H1 (cell line): ENCODE measurements around the gene HES5. TPM values are rescaled to one million over a fixed set of nuclear protein-coding genes. Genes with fewer than 3 reads are reported as not detected.

Experiments
- CTCF ChIA-PET: fragments of 300-600 bp; sonication (Branson Sonifier 250); formaldehyde crosslinking; loops from one replicate; lab custom pipeline; 2021; ENCODE audit not compliant: partially characterized antibody; lab: Charles Lee
- POLR2A ChIA-PET: fragments of 300-600 bp; sonication (Branson Sonifier 250); formaldehyde crosslinking; loops from one replicate; lab custom pipeline; 2021; ENCODE audit warnings: inconsistent platforms; ENCODE audit not compliant: partially characterized antibody; lab: Charles Lee
- DNase-seq, 2 experiments: peaks; one replicate each; pipeline versions ENCODE4 v3.0.0 to v3.0.0-alpha.2; 2010 to 2022; ENCODE audit warnings: low spot score in 2 of 2, low read depth in 1 of 2, mixed read lengths in 1 of 2
- FAIRE-seq: peaks from 2 replicates; lab custom pipeline; 2011; peaks lifted over from hg19 to GRCh38; lab: Jason Lieb, UNC
- H2AFZ ChIP-seq: 2 replicates; pipeline ENCODE4 v1.8.1; 2012; ENCODE audit warnings: low read length, inconsistent platforms
- H2AK5ac ChIP-seq: 2 replicates; pipeline ENCODE4 v1.6.1; 2013; ENCODE audit warnings: low read depth, low read length
- H2BK120ac ChIP-seq: replicated peaks from 2 replicates; pipeline ENCODE3; 2013; ENCODE audit warnings: low read depth, low read length, inconsistent platforms
- H2BK12ac ChIP-seq: 2 replicates; pipeline ENCODE4 v1.6.1; 2013; ENCODE audit warnings: low read depth, low read length
- H2BK15ac ChIP-seq: 2 replicates; pipeline ENCODE4 v1.6.1; 2013; ENCODE audit warnings: low read length
- H2BK20ac ChIP-seq: 2 replicates; pipeline ENCODE4 v1.6.1; 2013; ENCODE audit warnings: low read length
- H2BK5ac ChIP-seq: 2 replicates; pipeline ENCODE4 v1.6.1; 2013; ENCODE audit warnings: low read depth, low read length
- H3K14ac ChIP-seq: 2 replicates; pipeline ENCODE4 v1.6.1; 2013; ENCODE audit warnings: inconsistent platforms; ENCODE audit not compliant: insufficient read length
- H3K18ac ChIP-seq: 2 replicates; pipeline ENCODE4 v1.6.1; 2013; ENCODE audit warnings: low read length; ENCODE audit errors: extremely low read depth
- H3K23ac ChIP-seq: 2 replicates; pipeline ENCODE4 v1.6.1; 2013; ENCODE audit warnings: inconsistent platforms; ENCODE audit not compliant: insufficient read length
- H3K23me2 ChIP-seq: 2 replicates; pipeline ENCODE4 v1.6.1; 2013; ENCODE audit warnings: low read depth, low read length
- H3K27ac ChIP-seq: 2 replicates; pipeline ENCODE4 v1.6.1; 2011; ENCODE audit warnings: low read depth, low read length, inconsistent platforms
- H3K27me3 ChIP-seq, 4 experiments: replicated peaks in 1 of 4; 1 replicate in 1 of 4; 2 replicates in 3 of 4; pipeline versions ENCODE4 v1.6.1 to v1.8.1; 2011 to 2013; ENCODE audit warnings: low read length in 3 of 4, mild to moderate bottlenecking in 3 of 4, inconsistent platforms in 2 of 4, mixed read lengths in 2 of 4, moderate library complexity in 1 of 4; ENCODE audit not compliant: control insufficient read depth in 3 of 4, insufficient read depth in 3 of 4; ENCODE audit errors: extremely low read depth in 1 of 4
- H3K36me3 ChIP-seq, 4 experiments: 2 replicates each; pipeline versions ENCODE4 v1.6.1 to v1.8.1; 2011 to 2013; ENCODE audit warnings: mild to moderate bottlenecking in 4 of 4, low read length in 3 of 4, moderate library complexity in 2 of 4, control low read depth in 1 of 4, inconsistent platforms in 1 of 4; ENCODE audit not compliant: insufficient read depth in 4 of 4, control insufficient read depth in 2 of 4
- H3K4ac ChIP-seq: replicated peaks from 2 replicates; pipeline ENCODE3; 2013; ENCODE audit warnings: low read length, low read depth, mixed read lengths, inconsistent platforms; ENCODE audit not compliant: insufficient read length
- H3K4me1 ChIP-seq, 4 experiments: replicated peaks in 1 of 4; 1 replicate in 1 of 4; 2 replicates in 3 of 4; pipeline versions ENCODE4 v1.6.1 to v1.8.1; 2011 to 2013; ENCODE audit warnings: low read length in 3 of 4, inconsistent platforms in 2 of 4, mixed read lengths in 1 of 4; ENCODE audit not compliant: insufficient read depth in 4 of 4, control insufficient read depth in 3 of 4
- H3K4me2 ChIP-seq, 2 experiments: 2 replicates each; pipeline versions ENCODE4 v1.6.1 to v1.8.1; 2011 to 2013; ENCODE audit warnings: low read depth in 2 of 2, low read length in 2 of 2, control low read depth in 1 of 2, inconsistent platforms in 1 of 2, mild to moderate bottlenecking in 1 of 2; ENCODE audit not compliant: insufficient read depth in 1 of 2
- H3K4me3 ChIP-seq, 4 experiments: fragments of 200-600, 300-600 bp in 1 of 4; sonication (generic), shearing (Covaris generic), sonication (Bioruptor Twin) in 1 of 4; 2 replicates each; pipeline versions ENCODE4 v1.5.1 to v1.8.1; 2011 to 2016; ENCODE audit warnings: low read length in 4 of 4, low read depth in 3 of 4, control low read depth in 2 of 4, inconsistent platforms in 2 of 4, mild to moderate bottlenecking in 2 of 4, mixed read lengths in 1 of 4, moderate library complexity in 1 of 4; ENCODE audit not compliant: insufficient read depth in 2 of 4; ENCODE audit errors: extremely low read depth in 1 of 4
- H3K56ac ChIP-seq: replicated peaks from 2 replicates; pipeline ENCODE3; 2013; ENCODE audit warnings: low read depth, mild to moderate bottlenecking, mixed read lengths, low read length, inconsistent platforms; ENCODE audit not compliant: insufficient read length
- H3K79me1 ChIP-seq: 2 replicates; pipeline ENCODE4 v1.6.1; 2013; ENCODE audit warnings: low read depth, low read length, control low read depth
- H3K79me2 ChIP-seq, 2 experiments: 2 replicates each; pipeline versions ENCODE4 v1.6.1 to v1.8.1; 2012 to 2013; ENCODE audit warnings: low read length in 2 of 2, mild to moderate bottlenecking in 2 of 2, inconsistent platforms in 1 of 2; ENCODE audit not compliant: insufficient read depth in 2 of 2, control insufficient read depth in 1 of 2
- H3K9ac ChIP-seq, 4 experiments: replicated peaks in 1 of 4; 1 replicate in 1 of 4; 2 replicates in 3 of 4; pipeline versions ENCODE4 v1.6.1 to v1.8.1; 2011 to 2013; ENCODE audit warnings: low read depth in 3 of 4, low read length in 3 of 4, control low read depth in 2 of 4, mild to moderate bottlenecking in 2 of 4, moderate library complexity in 2 of 4, inconsistent platforms in 1 of 4; ENCODE audit errors: extremely low read depth in 1 of 4
- H3K9me3 ChIP-seq, 2 experiments: 2 replicates each; pipeline versions ENCODE4 v1.6.1 to v1.8.1; 2012 to 2013; ENCODE audit warnings: mild to moderate bottlenecking in 2 of 2, moderate library complexity in 2 of 2, control low read depth in 1 of 2, inconsistent platforms in 1 of 2, low read depth in 1 of 2, low read length in 1 of 2, mixed read lengths in 1 of 2; ENCODE audit not compliant: insufficient read depth in 2 of 2
- H4K20me1 ChIP-seq, 2 experiments: replicated peaks in 1 of 2; 2 replicates each; pipeline versions ENCODE3 to v1.8.1; 2011 to 2013; ENCODE audit warnings: inconsistent platforms in 2 of 2, low read length in 2 of 2, mild to moderate bottlenecking in 1 of 2; ENCODE audit not compliant: insufficient read depth in 2 of 2, control insufficient read depth in 1 of 2
- H4K5ac ChIP-seq: 2 replicates; pipeline ENCODE4 v1.6.1; 2013; ENCODE audit warnings: low read length, low read depth, mixed read lengths, inconsistent platforms; ENCODE audit not compliant: insufficient read length
- H4K8ac ChIP-seq: 2 replicates; pipeline ENCODE4 v1.8.0; 2013; ENCODE audit warnings: mild to moderate bottlenecking, moderate library complexity, low read length, inconsistent platforms; ENCODE audit not compliant: insufficient read depth; ENCODE audit errors: extremely low read depth
- H4K91ac ChIP-seq: replicated peaks from 2 replicates; pipeline ENCODE3; 2013; ENCODE audit warnings: low read length, mixed read lengths, inconsistent platforms; ENCODE audit not compliant: insufficient read length
- ASH2L ChIP-seq: fragments of 200-600, 300-600 bp; sonication (generic); IDR thresholded peaks from one replicate; pipeline ENCODE4 v1.7.1; 2017; ENCODE audit warnings: low read length
- BCL11A ChIP-seq, 2 experiments: IDR thresholded peaks; one replicate each; pipeline ENCODE4 v1.6.1; 2011; ENCODE audit warnings: low read depth in 2 of 2, low read length in 2 of 2, mild to moderate bottlenecking in 2 of 2
- CHD2 ChIP-seq: IDR thresholded peaks from 2 replicates; pipeline ENCODE4 v1.6.1; 2012; ENCODE audit warnings: low read length, improper control_type of control experiment
- FOSL1 ChIP-seq: IDR thresholded peaks from 2 replicates; pipeline ENCODE4 v1.6.1; 2011; ENCODE audit warnings: mild to moderate bottlenecking, low read depth, low read length, moderate library complexity; ENCODE audit not compliant: insufficient read depth
- HDAC2 ChIP-seq, 2 experiments: fragments of 300-600 bp in 1 of 2; sonication (generic) in 1 of 2; IDR thresholded peaks; 2 replicates each; pipeline ENCODE4 v1.6.1; 2011 to 2012; ENCODE audit warnings: low read depth in 2 of 2, low read length in 2 of 2, mild to moderate bottlenecking in 2 of 2, moderate library complexity in 2 of 2, borderline replicate concordance in 1 of 2, inconsistent platforms in 1 of 2
- JUN ChIP-seq: IDR thresholded peaks from 2 replicates; pipeline ENCODE4 v1.6.1; 2011; ENCODE audit warnings: low read depth, mild to moderate bottlenecking, improper control_type of control experiment, low read length
- RNF2 ChIP-seq: fragments of 200-900, 300-1000 bp; sonication (generic); IDR thresholded peaks from 2 replicates; pipeline ENCODE4 v1.7.1; 2016; ENCODE audit warnings: borderline replicate concordance, low read depth, mild to moderate bottlenecking, antibody characterized with exemption, low read length; ENCODE audit not compliant: poor library complexity, severe bottlenecking; ENCODE audit errors: missing control alignments
- SIX5 ChIP-seq: IDR thresholded peaks from 2 replicates; pipeline ENCODE4 v1.6.1; 2011; ENCODE audit warnings: mild to moderate bottlenecking, low read depth, low read length
- SP2 ChIP-seq: IDR thresholded peaks from 2 replicates; pipeline ENCODE4 v1.6.1; 2012; ENCODE audit warnings: mild to moderate bottlenecking, low read length, inconsistent platforms
- WGBS, 2 experiments: shearing (Covaris generic) in 1 of 2; methylation state at CpG; one replicate each; pipeline versions ENCODE4 v1.1.6 to v1.1.7; 2013 to 2015; ENCODE audit warnings: low lambda C conversion rate in 2 of 2, mixed read lengths in 2 of 2, inconsistent platforms in 1 of 2, low coverage in 1 of 2, missing lambda C conversion rate in 1 of 2; ENCODE audit not compliant: insufficient replicate concordance in 2 of 2, insufficient coverage in 1 of 2, insufficient read length in 1 of 2; ENCODE audit errors: extremely low coverage in 1 of 2, missing lambda C conversion rate in 1 of 2; 5-methylcytosine and 5-hydroxymethylcytosine counted together
- polyA plus RNA-seq, 7 experiments: library from polyadenylated mRNA; depleted of rRNA in 3 of 7; stranded (reverse) in 5 of 7; unstranded in 2 of 7; fragments of >200 nt in 5 of 7; fragments of 200-250 nt in 2 of 7; gene quantifications; 1 replicate in 5 of 7; 2 replicates in 1 of 7; 4 replicates in 1 of 7; pipeline versions ENCODE4 v1.2.1 to v1.2.3, GENCODE V29; 2011 to 2013; ENCODE audit warnings: missing spikeins in 2 of 7, mixed read lengths in 2 of 7
- total RNA-seq: library from RNA; stranded (reverse); fragmentation: NEBNext Ultra II Directional; extraction: Animal tissue kit (Norgen Biotek cat#: 25700); gene quantifications from 2 replicates; pipeline ENCODE4 v1.2.1, GENCODE V29; 2021
- TF ChIP-seq, protein P1 (sequence below): IDR thresholded peaks from 2 replicates; pipeline ENCODE4 v1.6.1; 2012; ENCODE audit warnings: inconsistent platforms

Gene HES5
- total and polyA plus RNA-seq, 2 of the 8 experiments (the other 6 are each of a cell fraction or from before 2014, with no cell fraction given), result 0.22 TPM; not detected in 1

DNA sequence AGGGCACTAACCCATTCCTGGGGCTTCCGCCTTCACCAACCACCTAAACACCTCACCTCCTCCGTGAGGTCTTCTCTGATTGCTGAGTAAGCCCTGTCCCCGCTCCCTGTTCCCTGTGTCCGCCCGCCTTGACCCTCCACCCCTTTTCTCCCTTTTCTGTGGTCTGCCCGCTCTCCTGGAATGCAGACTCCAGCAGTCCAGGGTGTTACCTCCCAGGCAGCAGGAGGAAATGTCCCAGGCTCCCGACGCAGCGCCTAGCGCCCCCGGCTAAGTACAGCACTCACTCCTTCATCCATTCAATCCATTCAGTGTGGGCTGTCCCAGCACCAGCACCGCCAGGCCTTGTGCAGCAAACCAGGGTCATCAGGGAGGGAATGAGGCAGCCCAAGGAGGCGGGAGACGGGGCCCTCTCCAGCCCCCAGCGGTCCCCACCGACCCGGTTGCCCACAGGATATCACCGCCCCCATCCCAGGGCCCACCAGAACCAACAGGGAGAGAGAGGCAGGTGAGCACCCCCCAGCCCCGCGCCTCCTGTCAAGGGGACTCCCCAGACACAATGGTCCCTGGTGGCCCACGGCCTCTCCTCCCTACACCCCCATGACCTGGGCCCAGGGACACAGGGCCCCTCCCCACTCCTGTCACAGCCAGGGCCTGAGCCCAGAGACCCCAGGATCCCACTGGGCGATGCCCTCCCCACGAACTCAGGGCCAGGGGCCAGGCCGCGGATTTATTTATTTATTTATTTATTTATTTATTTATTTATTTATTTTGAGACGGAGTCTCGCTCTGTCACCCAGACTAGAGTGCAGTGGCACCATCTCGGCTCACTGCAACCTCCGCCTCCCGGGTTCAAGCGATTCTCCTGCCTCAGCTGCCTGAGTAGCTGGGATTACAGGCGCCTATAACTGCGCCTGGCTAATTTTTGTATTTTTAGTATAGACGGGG is 36.3 kb upstream of the HES5 start:
- no peak for FAIRE-seq
- H2AK5ac ChIP-seq, result no peak overlapping the region
- H3K4me1 ChIP-seq, result peaks cover 0 to 5% (median 0%) of the 10 kb centered on the region in 4 experiments; a peak in 1 of 7 replicates
- TF ChIP-seq SP2 (no peak), JUN (no peak), ASH2L (no peak), BCL11A (IDR thresholded peaks at IDR 0.05; ENCODE audit: low read depth in 2 of 2, low read length in 2 of 2) (no peak), HDAC2 (IDR thresholded peaks at IDR 0.05; ENCODE audit: borderline replicate concordance in 1 of 2, low read depth in 2 of 2, low read length in 2 of 2) (no peak), FOSL1 (no peak), CHD2 (no peak), SIX5 (no peak), RNF2 (no peak)
- TF ChIP-seq, protein P1, sequence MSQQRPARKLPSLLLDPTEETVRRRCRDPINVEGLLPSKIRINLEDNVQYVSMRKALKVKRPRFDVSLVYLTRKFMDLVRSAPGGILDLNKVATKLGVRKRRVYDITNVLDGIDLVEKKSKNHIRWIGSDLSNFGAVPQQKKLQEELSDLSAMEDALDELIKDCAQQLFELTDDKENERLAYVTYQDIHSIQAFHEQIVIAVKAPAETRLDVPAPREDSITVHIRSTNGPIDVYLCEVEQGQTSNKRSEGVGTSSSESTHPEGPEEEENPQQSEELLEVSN, result no peak

More for the DNA sequence above, 36.3 kb upstream of the HES5 start:
- Histone ChIP-seq H4K91ac (no peak overlapping the region), H2BK20ac (no peak overlapping the region), H3K27ac (no peak overlapping the region), H2BK12ac (no peak overlapping the region), H3K4ac (no peak overlapping the region), H3K9me3 (no peaks in the 10 kb centered on the region), H2BK120ac (no peak overlapping the region), H3K18ac (no peak overlapping the region), H3K4me3 (no peak overlapping the region), H2BK5ac (no peak overlapping the region), H4K5ac (no peak overlapping the region), H2BK15ac (no peak overlapping the region), H3K79me1 (no peaks in the 10 kb centered on the region), H3K14ac (no peak overlapping the region), H3K79me2 (no peaks in the 10 kb centered on the region), H4K20me1 (no peaks in the 10 kb centered on the region), H3K23me2 (no peaks in the 10 kb centered on the region), H3K23ac (no peak overlapping the region), H3K9ac (no peak overlapping the region), H3K36me3 (no peaks in the 10 kb centered on the region), H2AFZ (no peak overlapping the region), H3K27me3 (no peaks in the 10 kb centered on the region), H4K8ac (peak overlapping the region; percentile 79; the same call in 1 of the 2 replicates), H3K4me2 (no peak overlapping the region), H3K56ac (no peak overlapping the region)
- ChIA-PET POLR2A (no interaction called here), CTCF (no interaction called here)
- WGBS, 2 experiments, result 92% methylated on average over 26 of the region's 34 CpGs; no CpG with 5 or more reads in 1 of the 2 experiments
- no peak for DNase-seq
